ENCODE measurements around the gene AK9. TPM values are rescaled to one million over a fixed set of nuclear protein-coding genes. Genes with fewer than 3 reads are reported as not detected.
A peak's percentile ranks its signal among the peaks of the same experiment; 100 is the strongest.

The AK9 gene
- total RNA-seq (10 to 100 TPM; 14.3 to 23.3 (median 16.2) TPM), polyA plus RNA-seq (1 to 10 TPM; 2.8 to 8.4 (median 4.1) TPM)

DNA sequence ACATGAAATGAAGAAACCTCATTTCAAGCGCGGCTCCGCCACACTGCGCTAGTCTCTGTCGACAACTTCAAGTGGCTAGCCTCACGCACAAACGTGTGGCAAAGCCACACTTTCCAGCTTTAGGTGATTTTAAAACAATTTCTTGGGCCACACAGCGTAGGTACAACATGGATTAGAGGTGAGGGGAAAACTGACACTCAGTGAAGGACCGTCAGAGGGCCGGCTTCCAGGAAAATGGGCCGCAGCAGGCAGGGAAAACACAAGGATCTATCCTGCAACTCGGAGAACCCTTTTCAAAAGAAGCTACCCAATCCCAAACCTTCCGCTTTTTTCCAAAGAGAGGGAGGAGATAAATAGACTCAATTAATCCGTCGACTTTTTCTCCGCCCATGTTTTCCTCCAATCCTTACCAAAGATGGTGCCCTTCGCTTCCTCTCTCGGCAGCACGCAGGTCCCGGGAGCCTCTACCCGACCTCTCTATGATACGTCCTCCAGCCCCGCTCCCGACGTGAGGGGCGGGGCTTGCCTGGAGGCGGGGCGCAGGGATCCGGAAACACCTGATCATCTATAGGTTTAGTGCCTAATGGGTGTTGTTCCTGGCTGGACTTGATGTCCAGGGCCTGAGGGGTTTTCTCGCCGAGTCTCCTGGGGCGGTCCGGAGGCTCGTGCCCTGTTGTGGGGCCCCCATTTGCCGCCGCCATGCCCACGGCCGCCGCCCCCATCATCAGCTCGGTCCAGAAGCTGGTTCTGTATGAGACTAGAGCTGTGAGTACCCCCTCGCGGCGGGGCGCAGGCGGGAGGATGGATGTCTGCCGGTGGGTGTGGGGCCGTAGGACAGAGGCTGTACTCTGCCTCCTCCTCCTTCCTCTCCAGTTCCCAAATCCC is at the start of gene AK9, which contains the start of gene FIG4:
TSS of gene AK9 (minus strand) at position 466 of the 885 bp plus-strand sequence. CDS start 15,457 bp downstream, outside the sequence.
TSS of gene FIG4 (plus strand) at position 560 of the 885 bp plus-strand sequence. CDS start at position 700, 140 bp downstream.
- Histone ChIP-seq H3K36me3 (no peaks in the 10 kb centered on the region), H3K4me3 (peak within 1 kb of the TSS; percentile 55 to 79 (median 68)), H3K27me3 (no peaks in the 10 kb centered on the region), H3K27ac (peak within 1 kb of the TSS; percentile 88 to 92 (median 90)), H3K4me1 (peaks cover 0 to 29% (median 12%) of the 10 kb centered on the region in 4 donors), H3K9me3 (no peaks in the 10 kb centered on the region)
- WGBS, 2 donors: 0% methylated on average over 47 of the region's 47 CpGs
- intact Hi-C loops (cut with DNase I): loop anchor here (5.0 to 10.0 kb wide), 2 partner anchors 209 to 1184 kb away; partner anchors contain the start of genes AMD1 and ZBTB24
- TF ChIP-seq EP300 (IDR thresholded peaks at IDR 0.05): peak in 1 of 4 donors; percentile 18
- peak in 3 of 4 donors; percentile 48 to 85 (median 69) for TF ChIP-seq POLR2AphosphoS5 (IDR thresholded peaks at IDR 0.05)
- peak; percentile 22 to 33 for TF ChIP-seq POLR2A (IDR thresholded peaks at IDR 0.05)
- TF ChIP-seq, protein P1, sequence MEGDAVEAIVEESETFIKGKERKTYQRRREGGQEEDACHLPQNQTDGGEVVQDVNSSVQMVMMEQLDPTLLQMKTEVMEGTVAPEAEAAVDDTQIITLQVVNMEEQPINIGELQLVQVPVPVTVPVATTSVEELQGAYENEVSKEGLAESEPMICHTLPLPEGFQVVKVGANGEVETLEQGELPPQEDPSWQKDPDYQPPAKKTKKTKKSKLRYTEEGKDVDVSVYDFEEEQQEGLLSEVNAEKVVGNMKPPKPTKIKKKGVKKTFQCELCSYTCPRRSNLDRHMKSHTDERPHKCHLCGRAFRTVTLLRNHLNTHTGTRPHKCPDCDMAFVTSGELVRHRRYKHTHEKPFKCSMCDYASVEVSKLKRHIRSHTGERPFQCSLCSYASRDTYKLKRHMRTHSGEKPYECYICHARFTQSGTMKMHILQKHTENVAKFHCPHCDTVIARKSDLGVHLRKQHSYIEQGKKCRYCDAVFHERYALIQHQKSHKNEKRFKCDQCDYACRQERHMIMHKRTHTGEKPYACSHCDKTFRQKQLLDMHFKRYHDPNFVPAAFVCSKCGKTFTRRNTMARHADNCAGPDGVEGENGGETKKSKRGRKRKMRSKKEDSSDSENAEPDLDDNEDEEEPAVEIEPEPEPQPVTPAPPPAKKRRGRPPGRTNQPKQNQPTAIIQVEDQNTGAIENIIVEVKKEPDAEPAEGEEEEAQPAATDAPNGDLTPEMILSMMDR (IDR thresholded peaks at IDR 0.05): no peak
- DNase-seq: peak; percentile 96

DNA sequence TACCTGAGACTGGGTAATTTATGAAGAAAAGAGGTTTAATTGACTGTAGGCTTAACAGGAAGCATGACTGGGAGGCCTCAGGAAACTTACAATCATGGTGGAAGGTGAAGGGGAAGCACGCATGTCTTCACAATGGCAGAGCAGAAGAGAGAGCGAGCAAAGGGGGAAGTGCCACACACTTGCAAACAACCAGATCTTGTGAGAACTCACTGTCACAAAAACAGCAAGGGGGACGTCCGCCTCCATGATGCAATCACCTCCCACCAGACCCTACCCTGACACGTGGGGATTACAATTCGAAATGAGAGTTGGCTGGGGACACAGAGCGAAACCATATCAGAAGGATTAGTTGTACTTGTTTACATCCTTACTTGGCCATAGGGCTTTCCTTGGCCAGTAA is 49.8 kb upstream of the AK9 start:
- intact Hi-C loops (cut with DNase I): no loop called here
- no peak overlapping the region for H3K4me3 ChIP-seq
- H3K9me3 ChIP-seq: no peaks in the 10 kb centered on the region
- H3K27ac ChIP-seq: no peak overlapping the region
- peaks cover 0 to 44% (median 2%) of the 10 kb centered on the region in 4 donors for H3K36me3 ChIP-seq
- no peaks in the 10 kb centered on the region for H3K4me1 ChIP-seq
- no peak for TF ChIP-seq EP300 (IDR thresholded peaks at IDR 0.05)
- TF ChIP-seq POLR2AphosphoS5 (IDR thresholded peaks at IDR 0.05): no peak
- TF ChIP-seq POLR2A (IDR thresholded peaks at IDR 0.05): no peak
- TF ChIP-seq, protein P1 (IDR thresholded peaks at IDR 0.05): no peak
- no peak for DNase-seq
- 81 to 82% methylated on average over 7 of the region's 7 CpGs for WGBS, 2 donors
- H3K27me3 ChIP-seq: no peaks in the 10 kb centered on the region

DNA sequence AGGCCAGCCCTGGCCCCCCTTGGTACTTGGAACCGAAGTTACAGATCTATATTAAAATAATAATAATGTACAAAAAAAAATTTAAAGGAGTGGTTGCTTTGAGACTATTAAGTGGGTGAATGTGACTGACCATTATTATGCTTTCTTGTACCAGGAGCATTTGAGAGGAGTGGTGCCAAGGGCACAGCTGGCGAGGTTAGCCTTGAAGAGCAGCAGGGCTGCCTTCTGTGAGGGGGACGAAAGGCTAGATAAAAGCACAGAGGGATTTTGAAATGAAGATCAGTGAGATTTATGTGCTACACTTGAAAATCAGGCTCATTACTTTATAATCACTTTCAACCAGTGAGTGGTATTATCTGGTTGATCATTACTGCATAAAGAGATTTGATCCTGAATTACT is 48.7 kb upstream of the AK9 start:
- Histone ChIP-seq H3K36me3 (peaks cover 0 to 55% (median 2%) of the 10 kb centered on the region in 4 donors), H3K4me1 (no peaks in the 10 kb centered on the region), H3K4me3 (no peak overlapping the region), H3K27ac (no peak overlapping the region), H3K9me3 (no peaks in the 10 kb centered on the region), H3K27me3 (no peaks in the 10 kb centered on the region)
- no peak for TF ChIP-seq POLR2A (IDR thresholded peaks at IDR 0.05)
- TF ChIP-seq, protein P1 (IDR thresholded peaks at IDR 0.05): no peak
- no peak for TF ChIP-seq EP300 (IDR thresholded peaks at IDR 0.05)
- no peak for TF ChIP-seq POLR2AphosphoS5 (IDR thresholded peaks at IDR 0.05)
- 94 to 97% methylated on average over 3 of the region's 3 CpGs for WGBS, 2 donors
- DNase-seq: no peak
- intact Hi-C loops (cut with DNase I): no loop called here

DNA sequence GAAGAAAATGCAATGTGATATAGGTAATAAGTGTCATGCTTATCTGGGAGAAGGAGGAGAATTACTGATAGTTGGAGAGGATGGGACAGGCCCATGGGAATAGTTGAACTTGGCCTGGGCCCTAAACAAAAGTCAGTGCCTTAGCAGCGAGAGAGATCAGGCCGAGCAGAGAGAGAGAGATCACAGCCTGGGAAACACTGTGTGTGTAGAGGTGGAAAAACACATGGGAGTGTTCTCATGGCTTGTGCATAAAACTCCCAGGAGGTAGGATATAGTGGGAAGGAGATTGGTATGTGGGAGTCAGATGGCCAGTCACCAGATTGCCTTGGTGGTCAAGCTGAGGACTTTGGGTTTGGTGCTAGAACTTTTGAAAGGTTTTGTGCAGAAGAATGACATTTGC is 47.7 kb upstream of the AK9 start:
- peaks cover 0 to 51% (median 2%) of the 10 kb centered on the region in 4 donors for H3K36me3 ChIP-seq
- intact Hi-C loops (cut with DNase I): no loop called here
- 93 to 100% methylated on average over 2 of the region's 2 CpGs for WGBS, 2 donors

More for the DNA sequence above, 47.7 kb upstream of the AK9 start:
- no peaks in the 10 kb centered on the region for H3K9me3 ChIP-seq
- H3K4me1 ChIP-seq: no peaks in the 10 kb centered on the region
- no peak overlapping the region for H3K4me3 ChIP-seq
- H3K27me3 ChIP-seq: no peaks in the 10 kb centered on the region
- no peak for DNase-seq
- no peak overlapping the region for H3K27ac ChIP-seq
- TF ChIP-seq, protein P1 (IDR thresholded peaks at IDR 0.05): no peak
- no peak for TF ChIP-seq POLR2AphosphoS5 (IDR thresholded peaks at IDR 0.05)
- TF ChIP-seq POLR2A (IDR thresholded peaks at IDR 0.05): no peak
- no peak for TF ChIP-seq EP300 (IDR thresholded peaks at IDR 0.05)
